HTERT RPE-1 (cell line): ENCODE results near the gene MAMDC2.

Source experiments
- in situ Hi-C: fragments of 300-500 bp; cut with MboI; formaldehyde crosslinking; loops from 4 replicates; pipeline ENCODE4 v1.14.3; 2020; ENCODE audit warnings: low sequenced_read_pairs

The MAMDC2 gene

DNA sequence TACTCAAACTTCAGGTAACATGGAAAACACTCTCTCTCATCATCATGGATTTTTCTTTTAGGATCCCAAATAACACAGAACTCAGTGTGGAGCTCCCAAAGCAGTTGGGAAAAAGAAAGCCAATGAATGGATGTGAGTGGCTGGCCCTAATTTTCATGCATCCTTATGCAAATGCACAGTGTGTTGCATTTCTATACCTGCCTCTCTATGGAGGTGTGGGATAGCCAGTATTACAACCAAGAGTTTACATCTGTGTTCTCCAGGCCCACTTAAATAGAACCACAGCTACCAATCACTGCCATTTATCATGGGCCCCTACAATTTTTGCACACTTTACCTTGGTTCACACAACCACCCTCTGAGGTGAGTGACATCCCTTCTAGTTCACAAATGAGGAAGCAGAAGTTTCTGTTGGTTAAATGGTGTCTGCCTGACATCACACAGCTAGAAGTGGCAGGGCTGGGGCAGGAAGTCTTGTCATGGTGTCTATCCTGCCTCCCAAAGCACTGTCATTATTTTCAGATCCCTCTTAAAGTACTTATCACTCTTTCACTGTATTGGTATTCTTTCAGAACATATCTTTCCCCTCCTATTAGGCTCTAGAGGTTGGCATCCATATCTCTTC, 17.3 kb downstream of the MAMDC2 start:
- in situ Hi-C loops, result no loop called here

DNA sequence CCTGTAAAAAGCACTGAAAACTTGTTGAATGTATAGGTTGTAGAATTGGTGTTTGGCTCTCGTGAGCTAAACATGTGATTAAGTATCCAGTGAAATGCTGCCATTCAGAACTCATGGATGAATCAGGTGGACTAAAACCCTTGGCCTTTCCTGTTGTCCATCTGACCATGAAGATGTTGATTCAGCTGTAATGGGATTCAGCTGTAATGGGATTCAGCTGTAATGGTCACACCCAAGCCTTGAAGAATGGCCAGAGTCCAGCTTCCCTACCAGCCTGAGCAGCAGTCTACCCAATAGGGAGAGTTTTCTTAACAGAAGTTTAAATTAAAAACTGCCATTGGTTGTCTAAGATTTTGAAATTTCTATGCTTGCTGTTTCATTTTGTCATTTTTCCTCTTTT, 18.1 kb downstream of the MAMDC2 start:
- in situ Hi-C loops, result no loop called here

DNA sequence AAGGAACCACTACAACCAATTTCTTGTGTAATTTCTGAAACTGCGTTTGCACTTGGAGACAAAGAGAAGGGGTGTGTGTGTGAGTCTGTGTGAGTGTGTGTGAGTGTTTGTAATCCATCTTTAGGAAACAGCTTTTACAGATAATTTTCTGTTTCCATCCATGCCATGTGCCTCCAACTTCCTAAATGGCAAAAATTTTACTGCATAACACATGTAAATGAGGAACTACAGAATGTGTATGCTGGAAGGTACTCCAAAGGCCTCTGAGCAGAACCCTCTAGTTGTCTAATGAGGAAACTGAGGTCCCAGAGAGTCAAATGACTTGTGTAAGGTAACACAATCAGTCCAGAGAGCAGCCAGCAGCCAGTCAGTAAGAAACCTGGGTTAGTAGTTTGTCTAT, 20.8 kb downstream of the MAMDC2 start:
- in situ Hi-C loops, result no loop called here

GRCh38 chr9:70065572-70065971, 21.9 kb downstream of the MAMDC2 start:
- in situ Hi-C loops, result no loop called here

DNA sequence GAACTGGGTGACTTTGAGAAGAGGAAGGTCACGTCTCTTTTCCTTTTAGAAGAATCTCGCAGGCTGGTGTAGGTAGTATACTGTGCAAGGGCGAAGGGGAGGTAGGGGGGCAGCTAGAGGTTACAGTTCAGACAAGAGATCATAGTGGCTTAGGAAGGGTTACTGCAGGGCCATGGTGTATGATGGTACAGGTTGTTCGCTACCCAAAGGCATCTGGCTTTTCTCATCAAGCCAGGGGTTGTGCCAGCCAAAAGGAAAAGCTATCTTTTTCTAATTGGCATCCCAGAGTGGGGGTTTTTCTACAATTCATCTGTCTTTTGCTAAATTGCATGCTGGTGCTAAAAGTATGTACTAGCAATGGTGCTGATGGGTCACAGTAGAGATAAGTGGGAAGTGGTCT, 22.8 kb downstream of the MAMDC2 start:
- in situ Hi-C loops, result no loop called here

- in situ Hi-C loops, result no loop called here
Measured at GRCh38 chr9:70066874-70067273, 23.2 kb downstream of the MAMDC2 start.

- in situ Hi-C loops, result no loop called here
Measured at GRCh38 chr9:70069704-70070103, 26.1 kb downstream of the MAMDC2 start.

GRCh38 chr9:70073193-70073592, 29.5 kb downstream of the MAMDC2 start:
- in situ Hi-C loops, result no loop called here

GRCh38 chr9:70073756-70074155, 30.1 kb downstream of the MAMDC2 start:
- in situ Hi-C loops, result no loop called here

DNA sequence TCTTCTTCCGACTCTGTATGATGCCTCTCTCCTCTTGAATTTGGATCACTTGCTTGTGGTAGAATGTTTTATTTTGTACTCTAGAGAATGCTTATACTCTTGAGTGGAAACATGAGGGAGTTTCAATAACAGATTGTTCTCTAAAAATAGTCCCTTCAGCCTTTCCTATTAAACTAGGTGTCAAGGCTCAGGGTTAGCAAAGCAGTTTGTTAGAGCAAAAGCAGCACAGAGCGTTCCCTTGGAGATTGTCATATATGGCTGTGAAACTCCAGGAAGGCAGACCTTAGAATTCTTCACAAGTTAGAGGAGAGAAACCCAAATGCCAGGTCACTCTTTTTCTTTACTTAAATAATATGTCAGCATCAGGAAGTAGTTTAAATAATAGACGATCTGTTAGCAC, 33.0 kb downstream of the MAMDC2 start:
- in situ Hi-C loops, result no loop called here

DNA sequence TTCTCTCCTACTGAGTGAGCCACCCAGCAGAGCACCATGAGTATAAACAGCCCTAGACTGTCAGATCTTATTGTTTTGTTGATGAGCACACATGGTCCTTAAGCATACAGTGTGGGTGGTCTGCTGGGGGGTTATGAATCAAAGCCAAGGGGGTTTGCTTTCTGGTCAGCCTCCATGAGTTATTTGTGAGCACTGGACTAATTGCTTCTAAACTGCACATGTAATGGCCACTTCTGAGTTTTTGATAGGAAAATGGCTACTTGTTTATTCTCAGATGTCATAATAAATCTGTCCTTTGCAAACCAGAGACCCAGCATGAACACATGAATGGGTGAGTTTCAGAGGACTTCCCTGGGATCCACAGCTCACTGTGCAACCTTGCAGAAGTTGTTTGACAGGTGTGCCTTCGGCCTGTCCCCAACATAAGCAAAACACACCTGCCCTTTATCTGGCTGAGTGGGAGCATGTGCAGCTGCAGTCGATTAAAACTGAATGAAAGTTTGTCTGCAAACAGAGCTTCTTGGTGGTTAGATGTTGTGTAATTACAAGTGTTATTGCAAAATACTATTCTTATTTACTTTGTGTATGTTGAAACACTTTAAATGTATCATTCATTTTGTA, 35.9 kb downstream of the MAMDC2 start:
- in situ Hi-C loops, result no loop called here

- in situ Hi-C loops, result no loop called here
Measured at GRCh38 chr9:70080481-70081119, 37.0 kb downstream of the MAMDC2 start.

DNA sequence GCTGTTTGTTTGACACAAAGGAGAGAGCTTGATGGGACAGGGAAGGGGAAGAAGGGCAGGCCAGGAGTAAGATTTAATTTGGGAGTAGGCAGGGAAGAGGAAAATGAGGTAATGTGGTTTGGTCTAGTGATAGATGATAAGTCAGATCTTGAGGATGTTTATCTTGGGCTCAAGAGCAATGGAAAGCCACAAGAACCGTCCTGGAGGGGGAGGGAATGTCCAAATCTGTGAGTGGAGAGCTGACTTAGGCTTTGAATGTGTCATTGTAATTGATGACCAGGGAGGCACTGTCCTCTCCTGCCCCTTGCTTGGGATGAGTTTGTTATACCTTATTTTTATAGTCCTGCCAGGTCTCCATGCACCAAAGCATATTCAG, 37.5 kb downstream of the MAMDC2 start:
- in situ Hi-C loops, result no loop called here

- in situ Hi-C loops, result no loop called here
Measured at GRCh38 chr9:70083429-70083828, 39.8 kb downstream of the MAMDC2 start.

- in situ Hi-C loops, result no loop called here
Measured at GRCh38 chr9:70085241-70085640, 41.6 kb downstream of the MAMDC2 start.

DNA sequence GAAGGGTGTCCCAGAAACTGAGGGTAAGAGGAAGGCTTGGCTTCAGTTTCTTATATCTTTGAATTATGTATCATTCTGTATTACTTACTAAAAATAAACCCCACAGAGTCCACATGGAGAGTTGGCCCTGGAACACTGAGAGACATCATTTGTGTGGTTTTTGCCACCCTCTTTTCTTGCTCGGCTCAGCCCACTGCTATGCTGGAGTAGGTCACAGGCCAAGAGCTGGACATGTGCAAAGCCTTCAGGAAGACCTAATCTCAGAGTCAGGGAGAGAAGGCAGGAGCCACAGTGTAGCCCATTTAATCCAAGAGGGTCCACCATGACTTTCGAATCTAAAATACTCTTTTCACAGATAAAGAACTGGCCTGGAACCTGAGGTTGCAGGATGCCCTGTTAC, 47.5 kb downstream of the MAMDC2 start:
- in situ Hi-C loops, result no loop called here

- in situ Hi-C loops, result no loop called here
Measured at GRCh38 chr9:70091572-70091971, 47.9 kb downstream of the MAMDC2 start.

DNA sequence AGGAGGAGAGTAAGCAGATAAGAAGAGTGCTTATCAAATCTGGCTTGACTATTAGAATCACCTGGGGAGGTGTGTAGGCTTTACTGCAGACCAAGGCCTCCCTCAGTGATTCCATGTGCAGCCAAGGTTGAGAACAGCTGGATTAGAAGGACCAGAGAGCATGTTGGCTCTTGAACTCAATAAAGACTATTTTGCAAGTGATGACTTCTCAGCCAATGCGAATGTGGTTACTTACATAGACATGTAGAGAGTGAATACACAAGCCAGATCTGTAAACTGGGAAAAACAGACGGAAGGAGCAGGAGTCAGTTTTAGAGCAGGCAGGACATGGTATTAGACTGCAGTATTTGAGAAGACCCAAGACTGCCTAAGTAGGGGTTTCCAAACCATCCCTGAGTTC, 48.5 kb downstream of the MAMDC2 start:
- in situ Hi-C loops, result no loop called here

DNA sequence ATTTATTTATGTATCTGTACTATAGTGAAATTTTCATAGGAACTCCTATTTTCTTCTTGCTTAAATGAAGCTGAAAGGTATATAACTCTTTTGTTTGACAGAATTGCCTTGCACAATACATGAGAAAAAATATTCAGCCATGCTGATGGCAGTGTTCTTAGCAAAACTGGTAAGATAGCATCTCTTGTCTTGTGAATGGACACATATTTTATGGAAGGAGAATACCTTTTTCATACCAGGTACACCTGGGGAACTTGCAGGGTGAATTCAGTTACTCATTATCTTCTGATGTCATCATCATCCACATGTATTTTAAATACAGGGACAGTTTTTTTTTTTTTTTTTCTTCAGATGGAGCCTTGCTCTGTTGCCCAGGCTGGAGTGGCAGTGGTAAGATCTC, 49.4 kb downstream of the MAMDC2 start:
- in situ Hi-C loops, result no loop called here

GRCh38 chr9:70093944-70094343, 50.3 kb downstream of the MAMDC2 start:
- in situ Hi-C loops, result no loop called here

DNA sequence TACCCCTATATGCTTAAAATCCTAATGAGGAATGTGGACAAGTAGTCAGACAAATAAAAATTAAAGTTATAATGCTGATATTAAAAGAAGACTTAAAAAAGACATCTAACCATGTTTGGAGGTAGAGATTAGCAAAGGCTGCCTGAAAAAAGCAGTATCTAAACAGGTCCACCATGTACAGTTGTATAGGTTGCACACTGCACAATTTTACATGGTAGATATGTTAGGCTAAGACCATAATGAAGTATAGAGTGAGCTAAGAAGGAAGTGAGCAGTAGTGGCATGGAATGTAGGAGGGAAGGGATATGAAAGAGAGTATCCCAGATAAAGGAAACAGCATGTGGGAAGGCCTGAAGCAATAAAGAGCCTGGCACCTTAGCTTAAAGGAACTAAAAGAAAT, 51.1 kb downstream of the MAMDC2 start:
- in situ Hi-C loops, result no loop called here

GRCh38 chr9:70097187-70097586, 53.5 kb downstream of the MAMDC2 start:
- in situ Hi-C loops, result no loop called here

- in situ Hi-C loops, result no loop called here
Measured at GRCh38 chr9:70100362-70100761, 56.7 kb downstream of the MAMDC2 start.
